Parathyroid adenoma (tissue), 2 donors: ENCODE results near the gene NADK2.

Experiments used
- H2AFZ ChIP-seq: fragments of 300-600 bp; sonication (generic); one replicate; pipeline ENCODE4 v1.7.0; 2017; ENCODE audit warnings: antibody characterized with exemption, mild to moderate bottlenecking
- H3K27ac ChIP-seq: fragments of 300-600 bp; sonication (generic); one replicate; pipeline ENCODE4 v1.7.0; 2017
- H3K27me3 ChIP-seq: fragments of 300-600 bp; sonication (generic); one replicate; pipeline ENCODE4 v1.7.0; 2017; ENCODE audit warnings: low read length; ENCODE audit not compliant: control insufficient read depth, insufficient read depth
- H3K36me3 ChIP-seq: fragments of 300-600 bp; sonication (generic); one replicate; pipeline ENCODE4 v1.7.0; 2017; ENCODE audit warnings: low read length; ENCODE audit not compliant: control insufficient read depth, insufficient read depth
- H3K4me1 ChIP-seq: fragments of 300-600 bp; sonication (generic); one replicate; pipeline ENCODE4 v1.7.0; 2017; ENCODE audit warnings: control low read depth
- H3K4me2 ChIP-seq: fragments of 300-600 bp; sonication (generic); one replicate; pipeline ENCODE4 v1.7.0; 2017; ENCODE audit warnings: low read length
- H3K4me3 ChIP-seq: fragments of 300-600 bp; sonication (generic); one replicate; pipeline ENCODE4 v1.7.0; 2017; ENCODE audit warnings: low read depth, low read length
- H3K79me2 ChIP-seq: fragments of 300-600 bp; sonication (generic); one replicate; pipeline ENCODE4 v1.7.0; 2017; ENCODE audit warnings: control low read depth
- H3K9ac ChIP-seq: fragments of 300-600 bp; sonication (generic); one replicate; pipeline ENCODE4 v1.7.0; 2017; ENCODE audit warnings: mild to moderate bottlenecking
- H3K9me3 ChIP-seq: fragments of 300-600 bp; sonication (generic); one replicate; pipeline ENCODE4 v1.7.0; 2017; ENCODE audit warnings: low read length; ENCODE audit not compliant: control insufficient read depth
- CTCF ChIP-seq: fragments of 300-600 bp; sonication (generic); IDR thresholded peaks from one replicate; pipeline ENCODE4 v1.7.0; 2017; ENCODE audit warnings: antibody characterized with exemption, mild to moderate bottlenecking
- donor health status: primary hyperparathyroidism.

Gene NADK2

GRCh38 chr5:36173426-36173825 lies 68.3 kb downstream of the NADK2 start:
- Histone ChIP-seq H3K9ac (no peak overlapping the region), H3K79me2 (no peaks in the 10 kb centered on the region), H3K4me1 (no peaks in the 10 kb centered on the region), H3K27me3 (no peaks in the 10 kb centered on the region), H3K9me3 (no peaks in the 10 kb centered on the region), H3K4me3 (no peak overlapping the region), H3K36me3 (no peaks in the 10 kb centered on the region), H3K27ac (no peak overlapping the region), H2AFZ (no peak overlapping the region), H3K4me2 (no peak overlapping the region)
- TF ChIP-seq CTCF: no peak

GRCh38 chr5:36172599-36172998 lies 69.1 kb downstream of the NADK2 start:
- no peak for TF ChIP-seq CTCF
- no peak overlapping the region for H3K4me2 ChIP-seq
- H3K4me3 ChIP-seq: no peak overlapping the region

GRCh38 chr5:36170832-36171424 lies 70.8 kb downstream of the NADK2 start:
- H2AFZ ChIP-seq: no peak overlapping the region
- no peaks in the 10 kb centered on the region for H3K79me2 ChIP-seq
- no peaks in the 10 kb centered on the region for H3K27me3 ChIP-seq
- TF ChIP-seq CTCF: no peak
- no peaks in the 10 kb centered on the region for H3K4me1 ChIP-seq
- no peak overlapping the region for H3K27ac ChIP-seq
- H3K36me3 ChIP-seq: no peaks in the 10 kb centered on the region
- no peak overlapping the region for H3K4me2 ChIP-seq
- H3K9ac ChIP-seq: no peak overlapping the region
- H3K9me3 ChIP-seq: no peaks in the 10 kb centered on the region
- H3K4me3 ChIP-seq: no peak overlapping the region

More at GRCh38 chr5:36172599-36172998, 69.1 kb downstream of the NADK2 start:
- Histone ChIP-seq H2AFZ (no peak overlapping the region), H3K27me3 (no peaks in the 10 kb centered on the region), H3K9ac (no peak overlapping the region), H3K79me2 (no peaks in the 10 kb centered on the region), H3K27ac (no peak overlapping the region), H3K36me3 (no peaks in the 10 kb centered on the region), H3K4me1 (no peaks in the 10 kb centered on the region), H3K9me3 (no peaks in the 10 kb centered on the region)

GRCh38 chr5:36168737-36169136 lies 73.0 kb downstream of the NADK2 start:
- Histone ChIP-seq H3K9ac (no peak overlapping the region), H3K4me2 (no peak overlapping the region), H3K27me3 (no peaks in the 10 kb centered on the region), H3K9me3 (no peaks in the 10 kb centered on the region), H3K27ac (no peak overlapping the region), H3K79me2 (no peaks in the 10 kb centered on the region), H3K4me3 (no peak overlapping the region), H3K4me1 (no peaks in the 10 kb centered on the region), H2AFZ (no peak overlapping the region), H3K36me3 (no peaks in the 10 kb centered on the region)
- no peak for TF ChIP-seq CTCF

GRCh38 chr5:36164461-36164860 lies 77.3 kb downstream of the NADK2 start:
- no peaks in the 10 kb centered on the region for H3K36me3 ChIP-seq
- TF ChIP-seq CTCF: no peak
- no peaks in the 10 kb centered on the region for H3K4me1 ChIP-seq
- no peak overlapping the region for H3K4me3 ChIP-seq
- no peaks in the 10 kb centered on the region for H3K27me3 ChIP-seq
- no peak overlapping the region for H3K9ac ChIP-seq
- no peak overlapping the region for H2AFZ ChIP-seq
- H3K4me2 ChIP-seq: no peak overlapping the region
- H3K27ac ChIP-seq: no peak overlapping the region
- no peaks in the 10 kb centered on the region for H3K79me2 ChIP-seq
- H3K9me3 ChIP-seq: no peaks in the 10 kb centered on the region
